COLO668 (cell line): ENCODE data around the gene DDX25.

Experiments used
- DNase-seq: peaks from one replicate; lab custom pipeline; 2025; ENCODE audit not compliant: unreplicated experiment; lab: John Stamatoyannopoulos, UW

DDX25 gene

DNA sequence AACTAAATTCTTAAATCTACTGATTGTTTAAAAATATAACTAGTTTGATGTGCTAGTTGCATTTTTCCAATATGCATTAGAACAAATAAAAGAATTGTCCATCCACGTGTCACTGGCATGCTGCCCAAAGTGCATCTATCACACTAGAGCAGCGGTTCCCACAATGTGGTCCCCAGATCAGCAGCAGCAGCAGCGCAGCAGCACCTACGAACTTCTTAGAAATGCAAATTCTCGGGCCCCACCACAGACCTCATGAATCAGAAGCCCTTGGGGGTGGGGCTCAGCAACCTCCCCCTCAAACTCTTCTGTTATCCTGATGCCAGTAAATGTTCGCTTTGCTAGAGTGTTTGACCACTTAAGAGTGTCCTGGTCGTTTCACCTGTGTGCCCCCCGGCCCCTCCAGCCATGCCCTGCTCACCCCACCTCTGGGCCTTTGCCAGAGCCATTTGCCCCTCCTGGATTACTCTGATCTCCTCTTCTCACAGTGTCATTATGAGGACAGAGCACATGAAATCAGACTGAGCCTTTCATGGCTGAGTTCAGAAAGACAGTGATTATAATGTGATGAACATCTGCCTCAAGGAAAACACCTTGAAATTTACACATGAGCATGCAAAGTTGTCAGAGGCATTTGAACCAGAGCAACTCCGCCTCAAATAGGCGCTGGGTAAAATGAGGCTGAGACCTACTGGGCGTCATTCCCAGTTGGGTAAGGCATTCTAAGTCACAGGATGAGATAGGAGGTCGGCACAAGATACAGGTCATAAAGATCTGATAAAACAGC lies 28.9 kb downstream of the DDX25 start:
- no peak for DNase-seq

DNA sequence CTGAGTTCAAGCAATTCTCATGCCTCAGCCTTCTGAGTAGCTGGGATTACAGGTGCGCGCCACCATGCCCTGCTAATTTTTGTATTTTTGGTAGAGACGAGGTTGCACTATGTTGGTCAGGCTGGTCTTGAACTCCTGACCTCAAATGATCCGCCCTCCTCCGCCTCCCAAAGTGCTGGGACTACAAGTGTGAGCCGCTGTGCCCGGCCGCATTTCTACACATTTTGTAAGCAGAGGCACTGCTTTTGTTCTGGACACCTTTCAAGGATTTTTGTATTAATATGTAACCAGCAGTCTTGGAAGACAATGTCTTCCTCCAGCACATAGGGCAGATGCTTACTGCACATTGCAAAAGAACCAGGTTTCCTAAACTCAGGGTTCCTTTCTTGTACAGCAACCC lies 30.2 kb downstream of the DDX25 start:
- no peak for DNase-seq

DNA sequence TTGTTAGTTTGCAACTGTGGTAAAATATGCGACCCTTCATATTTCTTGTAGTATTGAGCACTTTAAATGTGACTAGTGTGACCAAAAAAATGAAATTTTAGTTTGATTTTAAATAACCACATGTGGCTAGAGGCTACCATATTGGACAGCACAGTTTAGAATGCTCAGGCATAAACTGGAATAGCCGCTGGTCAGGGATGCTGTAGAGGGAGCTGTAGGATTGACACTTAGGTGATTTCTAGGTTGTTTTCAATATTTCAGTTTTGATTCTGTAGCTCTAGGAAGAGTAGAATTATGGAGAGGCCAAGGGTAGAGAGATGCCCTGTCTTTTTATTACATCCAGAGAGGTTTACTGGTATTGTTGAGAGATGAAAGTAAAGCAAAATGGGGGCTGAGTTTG lies 30.7 kb downstream of the DDX25 start:
- DNase-seq, result no peak

DNA sequence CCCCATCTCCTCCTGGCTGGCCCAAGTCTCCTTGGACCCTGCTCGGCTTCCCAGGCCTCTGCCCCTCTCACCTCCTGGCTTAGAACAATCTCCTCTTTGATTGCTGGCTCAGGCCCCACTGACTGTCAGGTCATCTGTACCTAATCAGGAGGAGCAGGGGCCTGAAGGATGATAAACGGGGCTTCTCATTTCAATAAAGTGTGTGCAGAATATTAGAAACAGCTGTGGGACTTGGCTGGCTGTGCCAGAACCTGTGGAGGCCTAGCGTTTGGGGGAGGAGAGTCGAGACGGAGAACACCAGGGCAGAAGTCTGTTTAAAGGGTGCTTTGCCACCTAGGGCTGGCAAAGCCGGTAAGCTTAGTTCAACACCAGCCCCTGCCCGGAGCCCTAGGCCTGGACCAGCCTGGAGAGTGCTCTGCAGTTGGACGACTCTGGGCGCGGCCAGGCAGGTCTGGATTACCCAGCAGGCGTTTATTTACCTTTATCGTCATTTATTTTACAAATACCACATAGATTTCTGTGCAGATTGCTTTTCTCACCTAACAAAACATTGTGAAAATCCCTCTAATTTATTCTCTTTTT lies 31.4 kb downstream of the DDX25 start:
- no peak for DNase-seq

DNA sequence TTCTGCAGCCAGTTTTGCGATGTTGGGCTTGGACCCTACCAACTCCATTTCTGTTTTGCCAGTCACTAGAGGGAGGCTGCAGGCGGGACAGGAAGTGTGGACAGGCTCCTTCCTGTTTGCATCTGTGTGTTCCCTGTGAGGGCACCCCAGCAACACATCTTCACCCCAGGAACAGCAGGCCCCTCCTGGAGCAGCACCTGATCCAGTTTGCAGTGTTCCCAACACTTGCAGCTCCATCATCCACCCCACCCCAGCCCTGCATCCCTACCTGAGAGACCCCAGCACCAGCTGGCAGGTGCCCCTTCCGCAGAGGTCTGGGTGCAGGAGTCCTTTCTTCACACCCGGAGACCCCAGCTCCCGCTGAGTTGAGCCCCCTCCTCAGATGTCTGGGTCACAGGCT lies 34.1 kb downstream of the DDX25 start:
- DNase-seq, result no peak

DNA sequence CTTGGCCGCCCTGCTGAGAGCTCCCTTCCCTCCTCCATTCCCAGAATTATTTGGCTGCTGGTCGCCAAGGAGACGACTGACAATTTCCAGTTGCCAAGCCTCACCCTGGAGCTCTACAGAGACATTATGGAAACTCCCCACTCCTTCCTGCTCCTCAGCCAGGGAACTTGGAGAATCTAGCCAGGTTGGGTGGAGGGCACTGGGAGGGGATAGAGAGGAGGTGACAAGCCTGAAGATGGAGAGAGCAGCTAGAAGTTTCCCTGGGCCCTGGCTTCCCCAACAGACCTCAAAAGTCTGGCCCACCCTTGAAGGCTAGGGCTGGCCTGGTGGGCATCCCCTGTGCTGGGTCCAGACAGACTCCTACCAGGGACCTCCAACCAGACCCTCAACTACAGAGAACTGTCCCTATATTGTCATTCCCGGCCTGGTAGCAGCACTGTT lies 34.8 kb downstream of the DDX25 start:
- DNase-seq, result no peak

DNA sequence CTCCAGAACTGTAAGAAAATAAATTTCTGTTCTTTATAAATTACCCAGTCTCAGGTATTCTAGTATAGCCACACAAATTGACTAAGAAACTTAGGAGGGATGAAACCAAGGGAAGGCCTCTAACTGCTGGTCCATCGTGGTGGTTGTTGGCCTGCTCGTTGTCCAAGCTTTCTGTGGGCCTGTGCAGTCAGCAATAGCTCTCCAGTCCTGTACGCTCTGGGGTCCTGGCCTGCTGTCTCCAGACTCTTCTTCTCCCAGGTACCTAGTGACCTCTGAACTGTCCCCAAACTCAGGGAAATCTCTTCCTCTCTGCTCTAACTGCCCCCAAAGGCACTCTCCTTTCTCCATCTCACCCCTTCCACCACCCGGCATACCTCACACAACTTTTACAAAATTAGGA lies 35.8 kb downstream of the DDX25 start:
- DNase-seq, result no peak

DNA sequence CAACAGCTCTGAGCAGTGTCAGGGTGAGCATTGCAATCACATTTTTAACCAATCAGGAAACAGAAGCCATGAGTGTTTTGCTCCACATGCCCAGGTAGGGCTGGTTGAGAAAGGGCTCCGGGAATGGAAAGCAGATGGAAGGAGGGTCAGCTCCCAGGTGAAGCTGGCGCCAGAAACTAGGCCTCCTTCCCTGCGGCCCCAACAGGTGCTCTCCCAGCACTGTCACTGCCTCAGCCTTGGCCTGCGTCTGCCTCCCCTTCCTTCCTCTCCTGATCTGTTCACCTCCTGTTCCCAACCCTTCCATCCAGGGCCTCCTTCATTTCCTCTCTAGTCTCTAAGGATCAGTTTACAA lies 36.9 kb downstream of the DDX25 start:
- no peak for DNase-seq

DNA sequence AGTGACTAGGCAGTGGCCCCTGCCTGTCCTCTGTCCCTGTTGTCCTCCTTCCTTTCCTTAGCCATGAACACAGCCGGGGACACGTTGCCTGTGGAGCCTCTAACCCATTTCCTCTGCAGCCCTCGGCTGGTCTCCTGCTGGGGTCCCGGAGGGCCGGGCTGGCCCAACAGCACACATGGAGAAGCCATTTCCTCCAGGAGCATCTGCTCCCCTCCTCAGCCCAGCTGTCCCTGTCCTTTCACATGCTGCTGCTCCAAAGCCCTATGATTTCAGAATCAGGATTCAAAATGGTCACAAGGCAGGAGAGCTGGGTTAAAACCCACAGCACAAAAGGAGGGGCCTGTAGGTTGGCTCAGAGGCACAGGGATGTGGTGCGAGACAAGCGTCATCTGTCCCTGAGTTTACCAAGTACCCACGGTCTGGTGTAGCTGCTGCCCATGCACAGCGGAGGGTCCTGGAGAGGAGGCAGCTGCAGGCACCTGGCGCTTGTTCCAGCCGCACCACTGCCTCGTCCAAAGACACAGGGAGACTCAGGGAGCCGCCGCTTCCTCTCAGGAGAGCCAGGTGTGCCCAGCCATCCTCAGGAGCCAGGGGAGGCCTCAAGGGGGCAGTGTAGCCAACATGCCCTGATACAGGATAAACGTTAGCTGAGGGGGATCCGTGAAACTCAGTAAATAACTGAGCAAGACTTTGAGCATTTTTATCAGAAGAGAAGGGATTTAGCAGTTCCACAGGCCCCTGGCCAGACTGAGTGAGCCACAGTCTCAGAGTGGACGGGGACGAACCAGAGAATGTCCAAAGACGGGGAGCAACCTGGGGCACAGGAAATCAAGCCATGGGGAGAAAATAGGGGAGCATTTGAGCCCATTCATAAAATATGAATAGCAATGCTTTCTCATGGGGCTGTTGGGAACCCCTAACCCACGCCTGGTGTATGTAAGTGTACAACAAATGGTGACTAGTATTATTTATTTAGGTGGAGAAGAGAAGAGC lies 37.6 kb downstream of the DDX25 start:
- peak; percentile 88 for DNase-seq

DNA sequence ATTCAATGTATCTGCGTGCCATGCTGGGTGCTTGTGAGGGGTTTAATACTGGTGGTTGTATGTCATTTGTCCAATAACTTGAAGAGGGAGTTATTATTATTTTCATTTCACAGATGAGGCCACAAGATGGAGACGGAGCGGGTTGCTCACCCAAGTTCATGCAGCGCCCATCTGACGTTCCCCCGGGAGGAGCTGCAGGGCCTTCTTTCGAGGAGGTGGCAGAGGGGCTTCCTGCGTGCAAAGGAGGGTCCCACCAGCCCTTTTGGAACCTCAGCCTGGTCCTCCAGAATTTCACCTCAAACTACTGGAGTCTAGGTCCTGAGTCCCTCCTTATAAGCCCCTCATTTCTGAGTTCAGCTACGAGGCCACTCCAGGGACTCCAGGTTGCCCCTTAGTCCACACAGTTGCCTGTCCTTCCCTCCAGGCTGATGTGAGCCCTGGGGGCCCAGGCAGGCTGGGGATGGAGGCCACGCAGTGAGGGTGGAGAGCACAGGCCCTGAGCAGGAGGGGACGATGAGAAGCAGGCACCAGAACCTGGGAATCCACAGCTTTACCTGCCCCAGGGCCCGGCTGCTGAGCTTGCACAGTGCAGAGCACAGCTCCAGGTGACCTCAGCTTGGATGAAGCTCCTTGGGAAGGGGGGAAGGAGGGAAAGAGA lies 38.6 kb downstream of the DDX25 start:
- DNase-seq, result no peak

DNA sequence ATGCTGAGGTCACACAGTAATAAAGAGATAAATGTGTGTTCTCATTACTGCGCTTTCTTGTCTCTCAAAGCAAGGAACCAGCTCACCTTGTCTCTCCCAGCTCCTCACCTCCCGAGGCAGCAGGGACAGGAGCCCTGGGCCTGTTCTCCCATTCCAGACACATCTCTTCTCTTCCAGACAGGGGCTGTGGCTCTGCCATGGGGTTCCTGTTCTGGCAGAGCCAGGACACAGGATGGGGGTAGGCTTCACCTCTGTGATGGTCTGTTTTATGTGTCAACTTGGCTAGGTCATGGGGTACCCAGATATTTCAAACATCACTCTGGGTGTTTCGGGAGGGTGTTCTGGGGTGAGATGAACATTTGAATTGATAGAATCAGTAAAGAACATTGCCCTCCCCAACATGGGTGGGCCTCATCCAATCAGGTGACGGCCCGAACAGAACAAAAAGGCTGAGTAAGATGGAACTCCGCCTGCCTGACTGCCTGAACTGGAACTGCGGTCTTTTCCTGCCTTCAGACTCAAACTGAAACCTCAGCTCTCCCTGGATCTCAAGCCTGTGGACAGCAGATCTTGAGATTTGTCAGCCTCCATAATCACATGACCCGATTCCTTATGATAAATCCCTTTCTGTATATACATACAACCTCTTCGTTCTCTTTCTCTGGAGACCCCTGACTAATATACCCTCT lies 39.5 kb downstream of the DDX25 start:
- no peak for DNase-seq

DNA sequence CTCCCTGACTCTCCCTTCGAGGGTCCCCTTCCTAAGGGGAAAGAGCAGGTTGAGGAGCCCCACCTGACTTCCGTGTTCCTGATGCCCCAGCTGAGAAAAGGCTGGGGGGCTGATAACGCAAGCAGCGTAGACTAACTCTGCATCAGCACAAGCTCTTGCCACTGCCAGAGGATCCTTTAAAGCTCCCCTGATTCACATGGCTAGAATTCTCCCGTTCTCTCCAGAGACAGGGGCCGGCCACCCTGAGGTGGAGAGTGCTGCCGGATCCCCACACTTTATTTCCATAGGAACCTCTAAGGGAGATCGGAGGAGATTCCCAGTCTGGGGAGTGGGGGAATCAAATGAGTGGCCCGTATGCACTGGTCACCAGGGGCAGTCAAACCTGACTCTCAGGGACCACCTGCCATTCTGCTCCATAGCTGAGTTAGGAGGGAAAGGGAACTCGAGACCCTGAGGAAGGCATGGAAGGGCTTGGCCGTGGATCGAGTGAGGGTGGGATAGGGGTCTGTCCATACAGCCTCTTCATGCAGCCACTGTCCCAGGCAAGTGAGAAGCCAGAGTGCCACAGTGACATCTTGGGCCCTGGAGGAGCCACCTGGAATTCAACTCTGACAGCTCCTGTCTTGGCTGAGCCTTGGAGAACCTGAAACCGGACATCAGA lies 40.2 kb downstream of the DDX25 start:
- no peak for DNase-seq

DNA sequence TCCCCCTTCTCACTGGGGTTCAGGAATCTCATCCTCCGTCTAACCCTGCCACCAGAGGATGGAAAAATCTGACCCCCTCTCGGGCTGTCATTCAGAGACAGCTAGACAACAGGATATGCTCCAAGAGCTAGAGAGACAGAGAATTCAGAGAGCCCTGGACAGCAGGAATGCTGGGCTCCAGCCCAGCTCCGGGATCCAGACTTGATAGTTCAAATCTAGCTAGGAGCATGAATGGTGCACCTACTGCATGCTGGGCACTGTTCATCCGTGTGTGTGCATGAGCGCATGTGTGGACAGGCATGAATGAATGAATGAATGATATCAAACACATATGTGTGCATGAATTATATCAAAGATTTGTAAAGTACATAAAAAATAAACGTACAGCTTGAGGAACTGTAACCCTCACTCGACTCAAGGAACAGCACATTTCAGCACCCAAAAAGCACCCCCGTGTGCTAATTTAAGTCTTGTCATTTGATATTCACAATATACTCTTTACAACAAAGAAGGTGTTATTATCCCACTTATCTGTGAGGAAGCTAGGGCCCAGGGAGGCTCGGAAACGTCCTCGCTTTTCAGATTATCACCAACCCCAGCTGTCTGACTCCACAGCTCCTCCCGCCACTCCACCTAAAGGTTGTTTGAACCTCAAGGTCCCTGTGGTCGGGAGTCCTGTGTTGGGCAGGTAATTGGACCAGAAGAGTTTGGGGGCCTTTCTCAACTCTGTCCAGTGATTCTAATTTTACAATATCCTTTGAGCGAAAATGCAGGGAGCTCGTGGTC lies 40.9 kb downstream of the DDX25 start:
- no peak for DNase-seq

DNA sequence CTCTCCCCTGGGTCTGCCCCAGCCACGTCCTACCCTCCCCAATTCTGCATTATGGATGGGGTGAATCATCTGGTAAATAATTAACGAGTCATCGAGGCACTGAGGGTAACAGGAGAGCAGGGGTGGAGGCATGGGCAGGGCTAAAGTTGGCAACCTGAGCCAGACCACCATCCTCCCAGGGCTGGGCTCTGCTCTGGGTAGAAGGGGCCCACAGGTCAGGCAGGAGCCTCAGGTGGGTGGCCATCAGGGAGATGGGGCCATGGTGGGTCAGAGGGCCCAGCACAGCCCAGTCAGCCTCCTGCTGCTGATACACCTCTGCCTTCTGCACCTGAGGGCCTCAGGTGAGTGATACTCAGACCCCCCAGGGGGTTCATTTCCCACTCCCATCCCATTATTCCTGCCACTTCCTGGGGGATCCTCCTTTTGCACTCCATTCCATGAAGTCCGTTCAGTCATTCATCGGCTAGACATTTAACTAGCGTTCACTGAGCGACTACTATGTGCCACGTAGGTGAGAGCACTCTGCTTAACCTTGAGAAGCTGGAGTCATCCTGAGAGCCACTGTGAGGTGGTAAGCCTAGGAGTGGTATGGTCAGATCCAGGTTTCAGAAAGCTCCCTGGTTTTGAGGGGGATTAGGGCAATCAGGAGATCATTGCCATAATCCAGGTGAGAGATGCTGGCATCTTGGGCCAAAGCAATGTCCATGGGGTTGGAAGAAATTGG lies 41.7 kb downstream of the DDX25 start, which contains the start of gene VSIG10L2:
TSS of gene VSIG10L2 (plus strand) at position 248 of the 724 bp plus-strand sequence. CDS start at position 260, 12 bp downstream.
- DNase-seq, result peak; percentile 29

DNA sequence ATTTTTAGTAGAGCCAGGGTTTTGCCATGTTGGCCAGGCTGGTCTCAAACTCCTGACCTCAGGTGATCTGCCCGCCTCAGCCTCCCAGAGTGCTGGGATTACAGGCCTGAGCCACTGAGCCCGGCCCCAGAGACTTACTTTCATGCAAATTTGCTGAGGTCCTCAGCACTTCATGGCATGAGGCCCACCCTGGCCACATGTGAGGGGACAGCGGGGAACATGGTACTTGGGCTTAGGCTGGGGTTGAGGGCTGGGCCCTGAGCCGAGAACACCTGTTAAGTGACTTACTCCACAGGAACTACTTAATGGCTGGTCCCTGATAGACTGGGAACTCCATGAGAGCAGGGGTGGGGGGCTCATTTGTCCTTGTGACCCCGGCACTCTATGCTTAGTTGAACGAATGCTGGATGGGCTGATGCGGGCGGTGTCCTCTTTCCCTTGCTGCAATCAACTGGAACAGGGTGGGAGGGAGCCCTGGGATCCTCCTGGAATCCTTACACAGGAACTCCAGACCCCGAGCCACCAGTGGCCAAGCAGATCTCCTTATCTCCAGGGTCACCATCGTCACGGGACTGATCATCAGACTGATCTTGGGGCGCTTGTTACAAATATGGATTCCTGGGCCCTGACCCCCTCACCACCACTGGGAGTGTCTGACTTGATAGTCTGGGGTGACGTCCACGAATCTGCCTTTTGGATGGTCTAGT lies 42.6 kb downstream of the DDX25 start:
- DNase-seq, result no peak

DNA sequence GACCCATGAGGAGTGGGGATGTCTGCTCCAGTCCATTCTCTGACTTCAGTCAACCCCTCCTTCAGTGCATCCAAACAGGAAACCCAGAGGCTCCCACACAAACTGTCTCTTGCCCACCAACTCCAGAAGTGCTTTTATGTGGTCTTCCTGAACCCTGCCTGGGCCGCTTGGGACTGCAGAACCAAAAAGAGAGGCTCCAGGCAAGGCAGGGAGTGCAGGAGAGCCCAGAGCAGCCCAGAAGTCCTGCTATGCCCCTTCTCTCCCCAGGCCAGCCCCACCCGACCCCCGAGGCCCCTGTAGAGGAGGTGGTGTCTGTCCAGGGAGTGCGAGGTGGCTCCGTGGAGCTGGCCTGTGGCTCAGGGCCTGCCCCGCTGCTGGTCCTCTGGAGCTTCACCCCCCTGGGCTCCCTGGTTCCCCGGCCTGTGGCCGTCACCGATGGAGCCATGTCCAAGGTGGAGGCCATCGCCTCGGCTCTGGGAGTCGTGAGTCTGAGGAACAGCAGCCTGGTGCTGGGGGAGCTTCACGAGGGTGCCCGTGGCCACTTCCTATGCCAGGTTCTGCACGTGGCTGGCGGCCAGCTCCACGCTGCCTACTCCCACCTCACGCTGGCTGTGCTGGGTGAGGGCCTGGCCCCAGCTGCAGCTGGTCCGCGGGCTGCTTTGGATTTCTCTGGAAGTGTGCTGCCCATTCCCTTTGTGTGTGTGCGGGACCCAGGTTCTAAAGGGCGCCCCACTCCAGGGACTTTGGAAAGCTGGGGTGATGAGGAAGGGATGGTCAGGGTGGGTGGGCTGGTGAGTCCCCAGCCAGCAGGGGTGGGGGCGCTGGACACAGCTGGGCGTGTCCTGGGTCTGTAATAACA lies 43.3 kb downstream of the DDX25 start:
- no peak for DNase-seq
